GM19240 (cell line): ENCODE measurements around the gene CEACAM18.
"Not testable (repeated sequence)": the region's sequence is repeated elsewhere in the genome, so short reads cannot be mapped to it uniquely, and the experiment has no call there.

Experiments used
- DNase-seq: peaks from one replicate; pipeline ENCODE4 v3.0.0; 2011; ENCODE audit warnings: low spot score; ENCODE audit not compliant: insufficient read length

The CEACAM18 gene

DNA sequence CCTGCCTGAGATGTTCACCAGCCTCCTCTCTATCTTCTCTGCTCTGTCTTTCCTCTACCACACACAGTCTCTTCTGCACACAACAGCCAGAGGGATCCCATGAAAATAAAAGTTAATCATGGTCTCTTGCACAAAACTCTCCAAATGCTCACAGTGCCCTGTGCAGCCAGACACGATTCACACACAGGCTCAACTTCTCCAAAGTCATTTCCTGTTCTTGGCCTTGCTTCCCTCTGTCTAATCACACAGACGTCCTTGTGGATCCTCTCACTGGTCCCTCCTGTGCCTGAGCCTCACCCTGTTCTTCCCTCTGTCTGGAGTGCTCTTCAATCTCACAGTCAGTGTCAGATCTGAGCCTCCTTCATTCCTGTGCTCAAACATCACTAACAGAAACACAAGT, 15.4 kb downstream of the CEACAM18 start:
- no peak for DNase-seq

DNA sequence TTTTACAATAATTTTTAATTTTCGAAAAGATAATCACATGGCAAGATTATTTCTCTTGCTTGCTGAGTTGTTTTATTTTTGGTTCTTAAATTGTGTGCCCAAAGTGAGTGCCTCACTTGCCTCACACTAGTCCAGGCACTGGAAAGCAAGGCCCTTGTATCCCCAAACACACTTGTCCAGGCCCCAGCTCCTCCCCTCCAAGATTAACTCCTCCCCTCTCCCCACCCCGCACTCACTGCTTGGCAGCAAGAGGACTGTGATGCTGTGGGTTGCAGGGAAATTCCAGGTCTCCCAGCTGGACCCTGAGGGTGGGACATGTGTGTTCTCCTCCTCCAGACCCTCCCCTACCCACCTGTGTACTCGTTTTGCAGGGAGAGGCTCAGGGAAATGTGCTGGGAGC, 19.3 kb downstream of the CEACAM18 start:
- no peak for DNase-seq

DNA sequence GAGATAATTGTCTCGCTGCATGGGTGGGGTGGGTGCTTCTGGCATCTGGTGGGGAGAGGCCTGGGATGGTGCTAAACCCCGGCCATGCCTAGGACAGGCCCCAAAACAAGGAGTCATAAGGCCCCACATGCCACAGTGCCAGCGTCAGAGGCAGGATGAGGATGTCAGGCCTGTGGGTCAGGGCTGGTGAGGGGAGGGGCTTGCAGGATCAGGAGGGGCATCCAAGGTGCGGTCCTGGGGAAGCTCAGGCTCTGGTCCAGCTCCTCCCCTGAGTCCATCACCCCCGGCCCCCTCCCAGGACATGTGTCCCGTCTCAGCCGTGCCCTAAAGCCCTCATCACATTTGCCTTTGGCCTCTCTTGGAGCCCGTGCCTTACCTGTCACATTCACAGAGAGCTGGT, 22.6 kb downstream of the CEACAM18 start:
- not testable (repeated sequence) for DNase-seq

DNA sequence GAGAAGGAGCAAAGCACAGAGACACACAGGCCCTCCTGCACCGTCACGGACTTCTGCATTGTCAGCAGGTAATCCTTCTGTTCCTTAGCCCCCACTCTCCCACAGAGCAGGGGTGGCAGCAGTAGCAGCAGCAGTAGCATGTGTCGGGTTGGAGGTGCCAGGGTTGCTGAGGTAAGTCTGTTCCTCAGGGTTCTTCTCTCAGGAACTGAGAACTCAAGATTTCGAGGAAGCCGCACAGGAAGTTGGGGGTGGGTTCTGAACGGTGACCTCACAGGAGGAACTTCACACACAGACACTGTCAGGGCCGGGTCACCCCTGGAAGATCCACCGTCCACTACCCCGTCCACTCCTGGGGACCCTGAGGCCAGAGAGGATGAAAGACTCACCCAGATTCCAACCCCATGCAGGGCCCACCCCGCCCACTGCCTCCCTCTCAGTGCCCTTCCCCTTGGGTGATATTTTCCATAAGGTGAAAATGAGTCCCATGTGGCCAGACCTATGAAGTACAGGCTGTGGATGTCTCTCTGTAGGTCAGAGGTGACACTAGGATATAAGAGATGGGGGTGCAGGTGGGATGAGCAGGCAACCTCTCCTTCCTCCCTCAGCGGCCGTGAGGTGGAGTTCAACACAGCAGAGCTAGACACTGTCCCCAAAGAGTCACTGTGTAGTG, 23.4 kb downstream of the CEACAM18 start, which contains the start of gene SIGLEC12:
TSS of gene SIGLEC12 (minus strand) at position 207 of the 670 bp plus-strand sequence. CDS start at position 140, 67 bp downstream.
- DNase-seq = no peak

DNA sequence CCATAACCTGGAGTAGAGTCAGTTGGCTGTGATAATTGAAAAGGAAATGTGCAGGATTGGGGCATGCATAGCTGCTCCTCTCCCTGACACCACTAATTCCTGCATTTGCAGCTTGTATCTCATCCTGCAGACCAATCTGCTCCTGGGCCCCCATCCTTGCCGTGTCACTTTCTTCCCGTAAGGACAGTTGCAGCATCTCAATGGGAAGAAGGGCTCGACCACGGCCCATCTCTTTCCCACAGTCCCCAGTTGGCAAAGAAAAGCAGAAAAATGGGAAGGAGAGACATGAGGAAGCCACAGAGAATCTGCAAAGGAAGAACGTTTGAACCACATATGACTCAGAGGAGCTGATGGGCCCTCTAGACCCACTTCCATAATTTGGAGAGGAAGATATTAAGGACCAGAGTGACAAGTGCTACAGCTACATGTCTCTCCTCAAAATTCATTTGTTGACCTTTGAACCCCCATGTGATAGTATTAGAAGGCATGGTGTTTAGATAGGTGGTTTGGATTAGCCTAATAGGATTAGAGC, 25.0 kb downstream of the CEACAM18 start:
- DNase-seq = no peak

DNA sequence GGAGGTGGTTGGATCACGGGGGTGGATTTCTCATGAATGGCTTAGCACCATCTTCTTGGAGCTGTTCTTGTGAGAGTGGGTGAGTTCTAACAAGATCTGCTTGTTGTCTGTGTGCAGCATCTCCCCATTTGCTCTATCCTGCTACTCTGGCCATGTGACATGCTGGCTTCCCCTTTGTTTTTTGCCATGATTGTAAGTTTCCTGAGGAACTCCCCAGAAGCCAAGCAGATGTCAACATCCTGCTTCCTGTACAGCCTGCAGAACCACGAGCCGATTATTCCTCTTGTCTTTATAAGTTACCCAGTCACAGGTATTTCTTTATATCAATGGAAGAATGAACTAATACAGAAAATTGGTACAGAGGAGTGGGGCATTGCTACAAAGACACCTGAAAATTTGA, 25.6 kb downstream of the CEACAM18 start:
- DNase-seq = no peak

DNA sequence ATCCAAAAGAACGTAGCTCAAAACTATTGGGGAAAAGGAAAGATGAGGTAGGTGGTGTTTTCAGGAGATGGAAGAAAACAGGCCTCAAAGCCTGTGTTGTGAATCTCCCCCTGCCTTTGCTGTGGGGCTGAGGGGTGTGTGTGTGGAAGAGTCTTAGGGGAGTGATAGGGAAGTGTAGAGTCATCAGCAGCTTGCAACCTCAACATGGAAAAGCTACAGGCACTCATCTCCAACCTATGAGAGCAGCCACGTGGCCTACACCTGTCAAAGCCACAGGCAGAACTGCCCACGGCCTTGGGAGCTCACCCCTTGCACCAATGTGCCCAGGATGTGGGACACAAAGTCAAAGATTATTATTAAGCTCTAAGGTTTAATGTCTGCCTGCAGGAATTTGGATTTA, 27.6 kb downstream of the CEACAM18 start:
- DNase-seq = no peak

DNA sequence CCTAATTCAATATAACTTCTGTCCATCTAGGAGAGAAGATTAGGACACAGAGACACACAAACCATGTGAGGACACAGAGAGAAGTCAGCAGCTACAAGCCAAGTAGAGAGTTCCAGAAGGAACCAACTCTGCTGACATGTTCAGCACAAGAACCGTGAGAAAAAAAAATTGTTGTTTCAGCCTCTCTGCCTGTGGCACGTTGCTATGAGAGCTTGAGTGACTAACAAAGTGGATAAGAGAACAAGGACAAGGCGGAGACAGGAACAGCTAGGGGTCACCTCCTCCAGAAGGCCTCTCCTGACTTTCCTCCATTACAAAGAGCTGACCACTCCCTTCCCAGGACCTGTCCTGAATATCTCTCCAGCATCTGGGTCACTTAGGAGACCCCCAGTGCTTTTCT, 28.9 kb downstream of the CEACAM18 start:
- DNase-seq = no peak

DNA sequence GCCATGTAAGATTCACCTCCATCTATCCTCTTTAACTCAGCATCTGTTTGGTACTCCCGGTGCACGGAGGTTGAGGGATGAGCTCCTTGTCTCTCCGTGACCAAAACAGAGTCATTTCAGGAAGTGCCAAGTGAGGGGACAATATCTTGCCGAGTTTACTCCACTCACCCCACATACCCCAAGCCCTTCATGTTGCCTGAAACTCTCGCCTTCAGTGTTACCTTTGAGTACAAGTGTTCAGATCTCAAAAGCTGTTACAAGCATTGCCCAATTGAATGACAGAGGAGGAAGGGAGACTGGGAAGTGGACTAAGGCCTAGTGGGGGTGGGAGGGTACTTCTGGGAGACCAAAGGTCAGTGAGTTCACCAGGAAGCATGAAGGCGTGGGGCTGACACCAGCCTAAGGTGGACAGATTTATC, 29.3 kb downstream of the CEACAM18 start:
- no peak for DNase-seq

DNA sequence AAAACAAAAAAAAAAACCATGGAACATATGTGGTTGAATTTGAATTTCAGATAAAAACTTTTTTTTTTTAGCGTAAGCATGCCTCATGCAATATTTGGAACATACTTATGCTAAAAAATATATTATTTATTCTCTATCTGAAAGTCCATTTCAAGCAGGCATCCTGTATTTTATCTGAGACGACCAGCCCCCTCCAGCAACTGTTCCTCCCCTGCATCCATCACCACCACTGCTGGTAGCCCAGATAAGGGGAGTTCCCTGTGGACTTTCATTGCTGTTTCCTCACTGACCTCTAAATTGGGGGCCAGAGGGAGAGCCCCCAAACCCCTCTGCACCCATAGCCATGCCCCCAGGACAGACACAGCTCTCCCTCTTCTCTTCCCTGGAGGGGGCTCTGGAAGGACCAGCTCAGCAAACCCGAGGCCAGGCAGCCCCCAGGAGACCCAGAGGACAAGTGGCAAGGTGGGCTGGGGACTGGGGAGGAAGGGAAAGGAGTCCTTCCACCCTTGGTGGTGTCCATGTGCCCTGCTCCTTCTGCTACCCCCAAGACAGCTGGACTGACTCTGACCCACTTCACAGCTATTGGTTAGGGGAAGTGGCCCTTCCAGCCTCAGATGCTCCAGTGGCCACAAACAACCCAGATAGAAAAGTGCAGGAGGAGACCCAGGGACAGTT, 29.9 kb downstream of the CEACAM18 start:
- no peak for DNase-seq

DNA sequence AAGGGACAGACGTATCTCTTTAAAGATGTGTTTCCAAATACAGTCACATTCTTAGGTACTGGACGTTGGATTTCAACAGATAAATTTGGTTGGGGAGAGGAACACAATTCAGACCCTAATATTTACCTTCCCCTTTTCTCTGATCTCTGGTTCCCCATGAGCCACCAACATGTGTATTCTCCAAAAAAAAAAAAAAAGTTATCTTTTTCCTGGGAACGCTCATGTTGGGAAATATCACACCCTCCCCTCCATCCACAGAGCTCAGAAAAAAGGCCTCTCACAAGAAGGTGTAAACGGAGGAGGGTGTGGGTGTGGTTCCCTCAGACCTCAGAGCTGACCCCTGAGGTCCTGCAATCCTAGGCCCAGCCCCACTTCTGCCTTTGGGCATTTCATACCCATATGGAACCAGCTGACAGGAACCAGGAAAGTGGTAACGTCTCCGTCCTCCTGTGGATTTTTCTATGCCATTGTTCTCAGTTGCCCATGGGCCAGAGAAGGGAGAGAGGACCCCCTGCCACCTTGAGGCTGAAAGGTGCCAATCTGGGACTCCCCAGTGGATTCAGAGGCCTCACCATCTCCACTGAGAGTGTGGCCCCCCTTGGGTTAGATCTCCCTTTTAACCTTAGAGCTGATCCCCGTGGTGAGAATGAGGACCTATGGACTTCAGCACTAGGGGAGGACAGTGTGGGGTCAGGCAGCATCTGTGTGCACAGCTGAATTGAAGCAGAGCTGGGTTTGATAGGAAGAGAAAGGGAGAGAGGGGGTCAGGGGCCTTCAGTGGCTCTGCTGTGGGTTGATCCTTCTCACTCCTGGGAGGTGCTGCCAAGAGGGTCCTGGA, 31.7 kb downstream of the CEACAM18 start:
- no peak for DNase-seq

DNA sequence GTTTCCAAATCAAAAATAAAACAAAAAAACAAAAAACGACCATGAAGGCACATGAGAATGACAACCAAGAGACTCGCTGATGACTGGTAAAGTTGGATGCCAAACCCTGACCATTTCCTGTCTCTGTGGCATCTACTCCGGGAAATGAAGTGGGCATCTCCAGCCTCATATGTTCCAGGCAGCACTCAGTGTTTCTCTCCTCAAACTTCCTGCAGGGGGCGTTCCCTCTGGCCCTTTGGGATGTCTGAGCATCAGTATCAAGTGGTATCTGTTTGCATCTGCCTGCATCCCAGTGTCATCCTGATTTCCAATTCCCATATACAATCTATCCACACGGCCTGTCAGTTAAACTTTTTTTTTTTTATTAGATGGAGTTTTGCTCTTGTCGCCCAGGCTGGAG, 33.0 kb downstream of the CEACAM18 start:
- no peak for DNase-seq

DNA sequence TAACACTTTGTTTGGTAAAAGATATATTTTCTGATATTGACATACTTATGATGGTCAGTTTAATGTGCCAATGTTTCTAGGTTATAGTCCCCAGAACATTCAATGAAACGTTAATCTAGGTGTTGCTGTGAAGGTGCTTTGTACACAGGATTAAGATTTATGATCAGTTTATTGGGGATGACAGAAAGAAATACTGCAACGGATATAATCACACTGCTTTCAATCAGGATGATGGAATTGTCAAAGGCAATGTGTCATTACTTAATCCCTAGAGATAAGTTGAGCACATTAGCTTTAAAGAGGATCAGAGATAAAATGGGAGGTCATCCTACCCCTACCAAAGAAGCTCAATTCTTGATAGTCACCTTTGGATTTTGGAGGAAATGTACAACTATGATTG, 35.6 kb downstream of the CEACAM18 start:
- DNase-seq = no peak

DNA sequence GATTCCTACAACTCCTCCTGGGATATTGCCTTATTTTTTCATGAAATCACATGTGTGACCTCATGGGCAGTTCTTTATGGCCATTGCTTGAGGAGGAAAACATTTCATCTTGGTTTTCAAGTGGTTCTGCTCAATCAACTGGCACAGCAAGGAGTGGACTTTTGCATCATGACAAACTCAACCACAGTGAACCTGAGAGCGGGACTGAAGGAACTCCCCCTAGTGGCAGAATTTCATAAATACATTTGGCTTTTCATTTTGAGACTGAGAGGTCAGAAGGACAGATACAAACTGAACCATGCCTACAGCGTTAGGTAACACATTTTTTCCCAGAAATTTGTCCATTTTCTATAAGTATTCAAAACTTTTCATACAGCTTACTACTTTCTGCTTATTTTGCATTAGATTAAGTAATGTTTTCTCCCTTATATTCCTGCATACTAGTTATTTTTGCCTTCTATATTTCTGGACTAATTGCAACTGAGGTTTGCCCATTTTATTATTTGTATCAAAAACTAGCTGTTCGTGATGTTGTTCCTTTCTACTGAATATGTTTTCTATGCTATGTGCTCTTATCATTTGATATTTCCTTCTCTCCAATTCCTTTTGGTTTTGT, 36.6 kb downstream of the CEACAM18 start:
- peak; percentile 48 for DNase-seq

DNA sequence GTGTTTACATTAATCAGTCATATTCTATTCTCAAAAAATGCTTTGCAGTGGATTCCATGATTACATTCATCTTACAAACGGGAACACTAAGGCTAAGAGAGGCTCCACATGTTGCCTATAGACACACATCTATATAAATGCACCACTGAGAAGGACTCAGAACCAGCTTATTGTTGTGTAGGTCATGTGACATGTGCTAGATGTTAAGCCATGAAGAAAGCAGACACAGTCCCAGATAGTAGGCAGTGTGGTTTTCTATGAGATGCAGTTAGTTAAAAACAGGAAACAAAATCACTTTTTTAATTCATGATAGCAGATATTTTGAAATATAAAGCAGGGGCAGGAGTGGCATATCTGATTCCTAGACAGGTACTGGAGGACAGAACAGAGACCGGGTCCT, 42.4 kb downstream of the CEACAM18 start:
- no peak for DNase-seq

DNA sequence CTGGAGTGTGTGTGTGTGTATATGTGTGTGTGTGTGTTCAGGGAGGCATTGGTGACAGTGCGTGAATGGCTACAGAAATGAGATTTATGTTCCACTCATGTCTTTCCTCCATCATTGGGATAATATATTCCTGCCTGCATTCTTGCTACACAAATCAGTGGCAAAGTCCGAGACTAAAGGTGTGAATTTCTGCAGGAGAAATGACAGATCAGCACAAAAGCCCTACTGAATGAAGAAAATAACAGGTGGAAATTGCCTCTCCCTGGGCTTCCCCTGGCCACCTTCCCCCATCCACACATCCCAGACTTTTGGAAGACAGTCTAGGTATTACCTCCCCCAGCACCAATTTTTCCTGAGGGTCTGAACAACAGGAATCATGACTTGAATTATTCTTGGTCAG, 43.0 kb downstream of the CEACAM18 start:
- DNase-seq = no peak

DNA sequence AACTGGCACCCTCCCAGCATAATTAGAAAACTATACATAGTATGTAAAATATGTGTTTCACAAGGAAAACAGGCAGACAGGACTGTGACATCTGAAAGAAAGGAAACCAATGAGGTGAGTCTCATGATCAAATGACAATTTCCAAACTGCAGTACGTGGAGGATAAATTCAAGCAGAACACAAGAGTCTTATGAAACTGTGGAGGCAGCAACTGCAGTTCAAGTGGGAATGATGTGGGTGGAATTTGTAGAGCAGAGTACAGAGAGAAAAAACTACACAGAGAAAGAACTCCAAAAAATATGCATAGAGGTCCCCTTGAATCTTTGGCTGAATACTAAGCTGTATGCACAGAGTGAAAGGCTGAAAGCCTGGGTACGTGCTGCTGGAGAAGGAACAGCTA, 43.4 kb downstream of the CEACAM18 start:
- DNase-seq = no peak

DNA sequence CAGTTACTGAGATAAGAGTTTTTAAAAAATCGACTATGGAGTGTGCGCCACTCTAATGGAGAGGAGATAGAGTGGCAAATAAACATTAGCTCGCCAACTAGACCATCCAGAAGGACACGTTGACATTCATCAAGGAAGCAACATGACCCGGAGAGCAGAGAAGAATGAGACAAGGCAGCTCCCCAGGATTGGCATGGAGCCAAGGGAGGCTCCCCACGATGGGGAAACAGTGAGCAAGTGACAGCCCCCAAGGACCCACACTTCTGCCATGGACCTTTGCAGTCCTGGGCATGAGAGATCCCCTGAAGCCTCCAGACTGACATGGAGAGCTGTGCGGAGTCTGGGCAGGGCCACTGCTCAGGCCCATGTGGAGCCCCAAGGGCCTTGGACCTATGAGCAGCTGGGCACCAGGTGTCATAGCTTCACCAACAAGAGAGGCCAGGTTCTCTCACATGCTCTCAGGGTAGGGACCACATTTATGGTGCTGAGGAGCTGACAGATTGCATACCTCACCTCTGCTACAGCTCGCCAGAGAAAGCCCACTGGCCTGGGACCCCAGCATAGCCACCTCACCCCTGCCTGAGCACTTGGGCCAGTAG, 46.4 kb downstream of the CEACAM18 start:
- DNase-seq = no peak

DNA sequence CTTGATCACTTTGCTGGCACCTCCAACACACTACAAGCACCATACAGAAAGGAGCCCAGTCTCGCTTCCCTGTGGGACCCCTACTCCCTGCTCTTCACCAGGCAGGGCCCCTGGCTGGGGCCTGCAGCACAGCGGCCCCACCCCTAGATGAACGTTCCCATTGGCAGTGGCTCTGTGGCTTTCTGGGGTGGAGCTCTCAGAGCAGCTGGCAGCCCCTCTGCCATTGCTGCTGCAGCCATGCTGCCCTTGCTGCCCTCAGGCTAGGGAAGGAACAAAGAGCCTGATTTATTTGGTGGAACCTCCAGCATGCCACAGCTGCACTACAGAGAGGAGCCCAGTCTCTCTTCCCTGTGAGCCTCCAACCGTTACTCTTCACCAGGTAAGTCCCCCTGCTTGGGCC, 47.3 kb downstream of the CEACAM18 start:
- no peak for DNase-seq

DNA sequence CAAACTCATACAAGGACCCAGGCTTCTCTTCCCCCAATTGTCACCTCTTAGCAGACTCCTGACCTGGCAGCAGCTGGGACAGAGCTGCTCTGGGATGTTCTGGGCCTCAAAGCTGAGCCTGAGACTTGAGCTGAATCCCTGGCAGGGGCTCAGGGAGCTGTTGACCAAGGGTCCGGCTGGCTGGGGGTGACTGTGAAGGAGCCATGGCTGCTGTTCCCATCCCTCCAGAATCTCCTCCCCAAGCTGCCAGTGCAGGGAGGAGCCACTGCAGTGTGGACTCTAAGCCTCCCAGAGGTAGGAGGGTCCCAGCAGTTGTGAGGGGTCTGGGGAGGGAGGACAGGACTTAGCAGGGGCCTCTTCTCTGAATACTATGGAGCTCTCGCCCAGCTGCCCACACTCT, 51.0 kb downstream of the CEACAM18 start:
- no peak for DNase-seq

DNA sequence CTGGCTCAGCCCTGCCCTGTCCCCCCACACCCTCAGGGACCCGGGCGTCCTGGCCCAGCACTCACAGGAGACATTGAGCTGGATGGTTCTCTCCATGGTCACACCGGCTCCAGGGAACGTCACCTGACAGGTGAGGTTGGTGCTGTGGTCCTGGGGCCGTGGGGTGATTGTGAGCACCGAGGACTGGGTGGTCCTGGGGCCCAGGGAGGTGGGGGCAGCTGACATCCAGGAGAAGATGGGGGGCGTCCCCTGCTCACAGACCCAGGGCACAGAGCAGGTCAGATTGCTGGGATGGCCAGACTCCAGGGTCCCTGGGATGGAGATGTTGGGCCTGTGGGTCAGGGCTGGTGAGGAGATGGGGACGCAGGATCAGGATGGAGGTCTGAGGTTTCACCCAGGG, 52.3 kb downstream of the CEACAM18 start:
- no peak for DNase-seq
